HepG2 (cell line): Measurements from ENCODE around the gene CLEC16A. TPM values are rescaled to one million over a fixed set of nuclear protein-coding genes. Genes with fewer than 3 reads are reported as not detected.

Source experiments
- ATAC-seq: fragments of 200-7000 bp; cut with Tn5 transposase; 3 replicates; pipeline ENCODE4 v1.9.1; 2020; ENCODE audit warnings: mild to moderate bottlenecking, moderate library complexity
- BruUV-seq: library from RNA; stranded (reverse); fragments of 400-500 nt; replicated peaks from 2 replicates; lab custom pipeline; 2021; lab: Mats Ljungman, UMichigan
- CTCF ChIA-PET: fragments of 300-600 bp; formaldehyde crosslinking; extraction: SDS; loops from one replicate; lab custom pipeline; 2021; ENCODE audit warnings: low total read pairs, inconsistent platforms, low intra/inter-chr PET ratio; lab: Yijun Ruan, JAX
- POLR2A ChIA-PET: fragments of 350-600 bp; sonication (Branson Sonifier 250); formaldehyde crosslinking; loops from one replicate; lab custom pipeline; 2020; ENCODE audit warnings: antibody characterized with exemption, inconsistent platforms; lab: Yijun Ruan, JAX
- DNase-seq: peaks from one replicate; pipeline ENCODE4 v3.0.0-alpha.2; 2015; ENCODE audit warnings: low spot score
- FAIRE-seq: peaks from 3 replicates; lab custom pipeline; 2011; peaks lifted over from hg19 to GRCh38; lab: Jason Lieb, UNC
- H2AFZ ChIP-seq: one replicate; pipeline ENCODE4 v1.6.1; 2011; ENCODE audit warnings: low read length, inconsistent platforms
- H3K27ac ChIP-seq: fragments of 300-600 bp; 3 replicates; pipeline ENCODE4 v1.8.0; 2011; ENCODE audit warnings: mixed run types, mild to moderate bottlenecking, mixed read lengths, low read length, inconsistent platforms; ENCODE audit not compliant: insufficient read depth; ENCODE audit errors: extremely low read length
- H3K27me3 ChIP-seq, 2 experiments: fragments of 200-600 bp in 1 of 2; 2 replicates in 1 of 2; 3 replicates in 1 of 2; pipeline versions ENCODE4 v1.6.0 to v1.8.0; 2011; ENCODE audit warnings: low read length in 2 of 2, mild to moderate bottlenecking in 2 of 2, moderate library complexity in 2 of 2, inconsistent platforms in 1 of 2; ENCODE audit not compliant: insufficient read depth in 2 of 2, control insufficient read depth in 1 of 2
- H3K36me3 ChIP-seq, 2 experiments: fragments of 200-600 bp in 1 of 2; replicated peaks in 1 of 2; 2 replicates in 1 of 2; 3 replicates in 1 of 2; pipeline versions ENCODE4 v1.5.1 to v1.8.0; 2011; ENCODE audit warnings: low read length in 2 of 2, inconsistent platforms in 1 of 2; ENCODE audit not compliant: insufficient read depth in 2 of 2, control insufficient read depth in 1 of 2
- H3K4me1 ChIP-seq: 2 replicates; pipeline ENCODE4 v1.5.1; 2012; ENCODE audit warnings: low read length, inconsistent platforms; ENCODE audit not compliant: insufficient read depth
- H3K4me2 ChIP-seq: 2 replicates; pipeline ENCODE4 v1.6.0; 2011; ENCODE audit warnings: low read depth, low read length, inconsistent platforms
- H3K4me3 ChIP-seq, 3 experiments: fragments of 200-600 bp in 1 of 3; sonication (generic), shearing (Covaris generic) in 1 of 3; replicated peaks in 1 of 3; 2 replicates each; pipeline ENCODE4 v1.5.1; 2011 to 2016; ENCODE audit warnings: low read length in 3 of 3, inconsistent platforms in 2 of 3, low read depth in 2 of 3, mild to moderate bottlenecking in 2 of 3, control low read depth in 1 of 3, mixed read lengths in 1 of 3; ENCODE audit not compliant: insufficient read depth in 1 of 3
- H3K79me2 ChIP-seq: one replicate; pipeline ENCODE4 v1.6.1; 2011; ENCODE audit warnings: low read length, inconsistent platforms; ENCODE audit not compliant: insufficient read depth
- H3K9ac ChIP-seq: 2 replicates; pipeline ENCODE4 v1.6.0; 2011; ENCODE audit warnings: mild to moderate bottlenecking, low read depth, low read length, inconsistent platforms; ENCODE audit not compliant: insufficient read depth
- H3K9me3 ChIP-seq: 2 replicates; pipeline ENCODE4 v1.5.1; 2012; ENCODE audit warnings: mild to moderate bottlenecking, low read length
- H4K20me1 ChIP-seq: 2 replicates; pipeline ENCODE4 v1.6.0; 2011; ENCODE audit warnings: inconsistent platforms, mild to moderate bottlenecking, low read length, moderate library complexity; ENCODE audit not compliant: insufficient read depth
- ATF6 ChIP-seq: sonication (generic); formaldehyde crosslinking; conservative IDR thresholded peaks from 2 replicates; pipeline ENCODE4 v1.4.0; 2020; ENCODE audit warnings: missing genetic modification reagents
- EP300 ChIP-seq, 3 experiments: sonication (generic) in 1 of 3; formaldehyde crosslinking in 1 of 3; IDR thresholded peaks; 2 replicates each; pipeline versions ENCODE4 v1.5.1 to v1.6.1; 2011 to 2020; ENCODE audit warnings: low read depth in 2 of 3, low read length in 2 of 3, borderline replicate concordance in 1 of 3, improper control_type of control experiment in 1 of 3, mild to moderate bottlenecking in 1 of 3, missing genetic modification reagents in 1 of 3, moderate library complexity in 1 of 3
- ETV5 ChIP-seq: IDR thresholded peaks from 2 replicates; pipeline ENCODE4 v1.6.1; 2018; ENCODE audit warnings: missing biosample characterization, missing genetic modification reagents, inconsistent platforms, borderline replicate concordance
- HOXA9 ChIP-seq: sonication (generic); formaldehyde crosslinking; IDR thresholded peaks from 2 replicates; pipeline ENCODE4 v1.8.1; 2022; ENCODE audit warnings: missing genetic modification reagents, mild to moderate bottlenecking, moderate library complexity, borderline replicate concordance
- KDM2A ChIP-seq: sonication (generic); formaldehyde crosslinking; IDR thresholded peaks from 2 replicates; pipeline ENCODE4 v1.4.0; 2020; ENCODE audit warnings: low read depth, missing genetic modification reagents, borderline replicate concordance
- KLF12 ChIP-seq: sonication (generic); formaldehyde crosslinking; IDR thresholded peaks from 2 replicates; pipeline ENCODE4 v1.4.0; 2020; ENCODE audit warnings: missing genetic modification reagents, borderline replicate concordance
- MYC ChIP-seq: sonication (generic); formaldehyde crosslinking; IDR thresholded peaks from 2 replicates; pipeline ENCODE4 v1.9.0; 2021; ENCODE audit warnings: missing genetic modification reagents, borderline replicate concordance
- NAIF1 ChIP-seq: sonication (generic); formaldehyde crosslinking; IDR thresholded peaks from 2 replicates; pipeline ENCODE4 v1.5.0; 2020; ENCODE audit warnings: mild to moderate bottlenecking, missing genetic modification reagents, borderline replicate concordance
- PREB ChIP-seq: sonication (generic); formaldehyde crosslinking; IDR thresholded peaks from 2 replicates; pipeline ENCODE4 v1.4.0; 2020; ENCODE audit warnings: missing genetic modification reagents
- SALL1 ChIP-seq: sonication (generic); formaldehyde crosslinking; IDR thresholded peaks from 2 replicates; pipeline ENCODE4 v1.8.0; 2022; ENCODE audit warnings: mild to moderate bottlenecking, missing genetic modification reagents
- SP5 ChIP-seq: IDR thresholded peaks from 2 replicates; pipeline ENCODE4 v1.6.1; 2016; ENCODE audit warnings: low read depth, borderline replicate concordance
- STAG1 ChIP-seq: sonication (generic); formaldehyde crosslinking; IDR thresholded peaks from 2 replicates; pipeline ENCODE4 v1.4.0; 2020; ENCODE audit warnings: missing genetic modification reagents
- ZBTB39 ChIP-seq: sonication (generic); formaldehyde crosslinking; IDR thresholded peaks from 2 replicates; pipeline ENCODE4 v1.5.0; 2020; ENCODE audit warnings: missing genetic modification reagents
- ZMAT3 ChIP-seq: sonication (generic); formaldehyde crosslinking; conservative IDR thresholded peaks from 2 replicates; pipeline ENCODE4 v1.7.0; 2021; ENCODE audit warnings: missing genetic modification reagents
- ZZZ3 ChIP-seq: sonication (generic); formaldehyde crosslinking; IDR thresholded peaks from 2 replicates; pipeline ENCODE4 v1.4.0; 2020; ENCODE audit warnings: missing genetic modification reagents, mild to moderate bottlenecking, borderline replicate concordance
- WGBS: methylation state at CpG from one replicate; pipeline ENCODE4 v1.1.6; 2017; ENCODE audit warnings: low lambda C conversion rate; 5-methylcytosine and 5-hydroxymethylcytosine counted together
- in situ Hi-C: cut with HindIII; loops from 2 replicates; pipeline ENCODE4 v1.10.0; 2017; ENCODE audit warnings: low pct_unique_long_range_greater_than_20kb; ENCODE audit not compliant: extremely low pct_ligation_motif_present
- intact Hi-C: fragments of 100-400 bp; cut with micrococcal nuclease; formaldehyde crosslinking; loops from one replicate; pipeline ENCODE4 v1.10.0; 2022; ENCODE audit not compliant: unreplicated experiment
- polyA plus RNA-seq, 8 experiments: library from polyadenylated mRNA; depleted of rRNA in 3 of 8; stranded (reverse) in 7 of 8; unstranded in 1 of 8; fragments of >200 nt; fragmentation: Illumina TruSeq in 4 of 8; extraction: Trizol in 4 of 8; gene quantifications; 2 replicates each; pipeline versions ENCODE4 v1.2.1 to v1.2.3, GENCODE V29; 2011 to 2016; ENCODE audit warnings: low read depth in 4 of 8, missing spikeins in 1 of 8, mixed read lengths in 1 of 8; ENCODE audit not compliant: insufficient read depth in 1 of 8
- total RNA-seq, 5 experiments: library from RNA; depleted of rRNA; stranded (reverse); fragments of >200 nt; fragmentation: Illumina TruSeq; extraction: Trizol; gene quantifications; 2 replicates each; pipeline ENCODE4 v1.2.3, GENCODE V29; 2016; ENCODE audit warnings: low read depth in 1 of 5
- TF ChIP-seq, protein P1 (sequence below): sonication (generic); formaldehyde crosslinking; IDR thresholded peaks from 2 replicates; pipeline ENCODE4 v1.4.0; 2020; ENCODE audit warnings: low read depth, mild to moderate bottlenecking, missing genetic modification reagents

Gene CLEC16A
- total and polyA plus RNA-seq, 2 of the 13 experiments (the other 11 are each of a cell fraction or from before 2014, with no cell fraction given) = 8.5 to 10.3 TPM

- Histone ChIP-seq H3K79me2 (no peaks in the 10 kb centered on the region), H3K27me3 (no peaks in the 10 kb centered on the region), H3K36me3 (peaks cover 4 to 5% of the 10 kb centered on the region in 2 experiments; a peak in 2 of 5 replicates), H4K20me1 (no peaks in the 10 kb centered on the region), H3K4me3 (no peak overlapping the region), H3K9me3 (no peaks in the 10 kb centered on the region), H3K4me2 (no peak overlapping the region), H3K27ac (no peak overlapping the region), H3K9ac (no peak overlapping the region), H3K4me1 (no peaks in the 10 kb centered on the region), H2AFZ (no peak overlapping the region)
- BruUV-seq = no TSS peak
- CTCF ChIA-PET = no interaction called here
- ATAC-seq = peak; percentile 77
- no peak for DNase-seq
- intact Hi-C loops = no loop called here
- in situ Hi-C loops = no loop called here
- POLR2A ChIA-PET = no interaction called here
- WGBS = 45% methylated on average over 6 of the region's 7 CpGs
- peak; percentile 65 for FAIRE-seq
- TF ChIP-seq HOXA9 (CRISPR knock-in tag) = no peak
- TF ChIP-seq ZZZ3 (CRISPR knock-in tag) = no peak
- TF ChIP-seq ATF6 (CRISPR knock-in tag) = no peak
- TF ChIP-seq ZMAT3 (CRISPR knock-in tag) = no peak
- TF ChIP-seq NAIF1 (CRISPR knock-in tag) = no peak
- no peak for TF ChIP-seq ZBTB39 (CRISPR knock-in tag)
- TF ChIP-seq, protein P1, sequence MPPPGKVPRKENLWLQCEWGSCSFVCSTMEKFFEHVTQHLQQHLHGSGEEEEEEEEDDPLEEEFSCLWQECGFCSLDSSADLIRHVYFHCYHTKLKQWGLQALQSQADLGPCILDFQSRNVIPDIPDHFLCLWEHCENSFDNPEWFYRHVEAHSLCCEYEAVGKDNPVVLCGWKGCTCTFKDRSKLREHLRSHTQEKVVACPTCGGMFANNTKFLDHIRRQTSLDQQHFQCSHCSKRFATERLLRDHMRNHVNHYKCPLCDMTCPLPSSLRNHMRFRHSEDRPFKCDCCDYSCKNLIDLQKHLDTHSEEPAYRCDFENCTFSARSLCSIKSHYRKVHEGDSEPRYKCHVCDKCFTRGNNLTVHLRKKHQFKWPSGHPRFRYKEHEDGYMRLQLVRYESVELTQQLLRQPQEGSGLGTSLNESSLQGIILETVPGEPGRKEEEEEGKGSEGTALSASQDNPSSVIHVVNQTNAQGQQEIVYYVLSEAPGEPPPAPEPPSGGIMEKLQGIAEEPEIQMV (CRISPR knock-in tag) = no peak
- no peak for TF ChIP-seq EP300 (IDR thresholded peaks at IDR 0.05; ENCODE audit: low read depth in 2 of 2, low read length in 2 of 2)
- no peak for TF ChIP-seq EP300 (CRISPR knock-in tag; IDR thresholded peaks at IDR 0.05; ENCODE audit: borderline replicate concordance)
- peak; percentile 66 for TF ChIP-seq STAG1 (CRISPR knock-in tag)
- TF ChIP-seq KLF12 (CRISPR knock-in tag) = no peak
- TF ChIP-seq SALL1 = 0 out of 2 replicates have a peak, but pooled peaks have one; percentile 13
- no peak for TF ChIP-seq MYC (CRISPR knock-in tag)
- 0 out of 2 replicates have a peak, but pooled peaks have one; percentile 24 for TF ChIP-seq KDM2A (CRISPR knock-in tag)
- TF ChIP-seq SP5 = no peak
- TF ChIP-seq ETV5 (CRISPR knock-in tag) = no peak
- TF ChIP-seq PREB (CRISPR knock-in tag) = no peak
Measured at GRCh38 chr16:10988164-10988803, 43.9 kb downstream of the CLEC16A start.
